D721Med (cell line): Measurements from ENCODE around the gene HLA-DRB5.
"Not testable (repeated sequence)": the region's sequence is repeated elsewhere in the genome, so short reads cannot be mapped to it uniquely, and the experiment has no call there.

Experiments used
- DNase-seq: peaks from one replicate; pipeline ENCODE4 v3.0.0; 2011; ENCODE audit warnings: low spot score; ENCODE audit not compliant: insufficient read length
- FAIRE-seq: peaks from 2 replicates; lab custom pipeline; 2011; peaks lifted over from hg19 to GRCh38; lab: Jason Lieb, UNC
- TF ChIP-seq, protein P1 (sequence below): IDR thresholded peaks from 2 replicates; pipeline ENCODE4 v1.5.1; 2012; ENCODE audit warnings: mild to moderate bottlenecking, control low read depth; ENCODE audit not compliant: insufficient read depth; ENCODE audit errors: missing control alignments

The HLA-DRB5 gene

DNA sequence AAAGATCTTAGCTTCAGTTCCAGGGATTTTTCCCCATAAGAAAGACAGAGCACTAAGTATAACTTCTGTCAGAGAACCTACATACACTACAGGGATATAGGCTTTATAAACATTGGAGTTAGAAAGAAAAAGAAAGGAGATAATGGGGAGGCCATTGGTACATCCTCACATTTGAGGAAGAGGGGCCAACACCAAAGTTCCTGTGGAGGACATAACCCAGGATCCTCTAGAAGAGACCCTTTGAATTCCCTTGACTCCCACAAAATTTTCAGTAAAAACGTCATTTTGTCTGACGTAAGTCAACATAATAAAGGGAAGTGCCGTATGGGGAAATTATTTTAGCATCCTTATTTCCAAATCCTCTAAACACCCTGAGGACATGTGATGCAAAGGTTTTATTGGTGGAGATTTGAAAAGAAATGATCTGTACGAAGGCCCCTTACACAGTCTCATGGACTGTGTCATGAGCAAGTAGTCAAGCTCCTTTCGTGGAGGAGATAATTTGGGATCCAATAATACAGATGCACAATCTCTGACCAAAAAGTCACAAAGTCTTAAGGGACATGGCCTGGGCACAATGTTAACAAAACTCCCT, 57.2 kb downstream of the HLA-DRB5 start:
- DNase-seq (no peak), FAIRE-seq (no peak)
- TF ChIP-seq, protein P1, sequence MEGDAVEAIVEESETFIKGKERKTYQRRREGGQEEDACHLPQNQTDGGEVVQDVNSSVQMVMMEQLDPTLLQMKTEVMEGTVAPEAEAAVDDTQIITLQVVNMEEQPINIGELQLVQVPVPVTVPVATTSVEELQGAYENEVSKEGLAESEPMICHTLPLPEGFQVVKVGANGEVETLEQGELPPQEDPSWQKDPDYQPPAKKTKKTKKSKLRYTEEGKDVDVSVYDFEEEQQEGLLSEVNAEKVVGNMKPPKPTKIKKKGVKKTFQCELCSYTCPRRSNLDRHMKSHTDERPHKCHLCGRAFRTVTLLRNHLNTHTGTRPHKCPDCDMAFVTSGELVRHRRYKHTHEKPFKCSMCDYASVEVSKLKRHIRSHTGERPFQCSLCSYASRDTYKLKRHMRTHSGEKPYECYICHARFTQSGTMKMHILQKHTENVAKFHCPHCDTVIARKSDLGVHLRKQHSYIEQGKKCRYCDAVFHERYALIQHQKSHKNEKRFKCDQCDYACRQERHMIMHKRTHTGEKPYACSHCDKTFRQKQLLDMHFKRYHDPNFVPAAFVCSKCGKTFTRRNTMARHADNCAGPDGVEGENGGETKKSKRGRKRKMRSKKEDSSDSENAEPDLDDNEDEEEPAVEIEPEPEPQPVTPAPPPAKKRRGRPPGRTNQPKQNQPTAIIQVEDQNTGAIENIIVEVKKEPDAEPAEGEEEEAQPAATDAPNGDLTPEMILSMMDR = no peak

DNA sequence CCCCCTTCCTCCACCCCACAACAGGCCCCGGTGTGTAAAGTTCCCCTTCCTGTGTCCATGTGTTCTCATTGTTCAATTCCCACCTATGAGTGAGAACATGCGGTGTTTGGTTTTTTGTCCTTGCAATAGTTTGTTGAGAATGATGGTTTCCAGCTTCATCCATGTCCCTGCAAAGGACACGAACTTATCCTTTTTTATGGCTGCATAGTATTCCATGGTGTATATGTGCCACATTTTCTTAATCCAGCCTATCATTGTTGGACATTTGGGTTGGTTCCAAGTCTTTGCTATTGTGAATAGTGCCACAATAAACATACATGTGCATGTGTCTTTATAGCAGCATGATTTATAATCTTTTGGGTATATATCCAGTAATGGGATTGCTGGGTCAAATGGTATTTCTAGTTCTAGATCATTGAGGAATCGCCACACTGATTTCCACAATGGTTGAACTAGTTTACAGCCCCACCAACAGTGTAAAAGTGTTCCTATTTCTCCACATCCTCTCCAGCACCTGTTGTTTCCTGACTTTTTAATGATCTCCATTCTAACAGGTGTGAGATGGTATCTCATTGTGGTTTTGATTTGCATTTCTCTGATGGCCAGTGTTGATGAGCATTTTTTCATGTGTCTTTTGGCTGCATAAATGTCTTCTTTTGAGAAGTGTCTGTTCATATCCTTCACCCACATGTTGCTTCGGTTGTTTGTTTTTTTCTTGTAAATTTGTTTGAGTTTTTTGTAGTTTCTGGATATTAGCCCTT, 62.2 kb downstream of the HLA-DRB5 start:
- not testable (repeated sequence) for DNase-seq, FAIRE-seq
